ENCODE results near the gene GRIK3. TPM values are rescaled to one million over a fixed set of nuclear protein-coding genes. Genes with fewer than 3 reads are reported as not detected.

The GRIK3 gene
- total RNA-seq, 1 experiment from 2014 or later, result not detected

- DNase-seq (ENCODE audit: low read depth, low spot score), result no peak
- in situ Hi-C loops (cut with HindIII; ENCODE audit: low pct_unique_long_range_greater_than_20kb, low sequenced_read_pairs), result no loop called here
Measured at GRCh38 chr1:37031871-37032270, 2.4 kb downstream of the GRIK3 start.

- in situ Hi-C loops (cut with HindIII; ENCODE audit: low pct_unique_long_range_greater_than_20kb, low sequenced_read_pairs), result no loop called here
- no peak for DNase-seq (ENCODE audit: low read depth, low spot score)
Measured at GRCh38 chr1:37031429-37031828, 2.9 kb downstream of the GRIK3 start.

GRCh38 chr1:37028981-37029617, 5.2 kb downstream of the GRIK3 start:
- DNase-seq (ENCODE audit: low read depth, low spot score), result no peak
- in situ Hi-C loops (cut with HindIII; ENCODE audit: low pct_unique_long_range_greater_than_20kb, low sequenced_read_pairs), result no loop called here

- DNase-seq (ENCODE audit: low read depth, low spot score), result no peak
- in situ Hi-C loops (cut with HindIII; ENCODE audit: low pct_unique_long_range_greater_than_20kb, low sequenced_read_pairs), result no loop called here
Measured at GRCh38 chr1:37021502-37021901, 12.8 kb downstream of the GRIK3 start.

GRCh38 chr1:37020653-37021277, 13.6 kb downstream of the GRIK3 start:
- peak; percentile 13 for DNase-seq (ENCODE audit: low read depth, low spot score)

GRCh38 chr1:37018510-37018909, 15.8 kb downstream of the GRIK3 start:
- no peak for DNase-seq (ENCODE audit: low read depth, low spot score)
- in situ Hi-C loops (cut with HindIII; ENCODE audit: low pct_unique_long_range_greater_than_20kb, low sequenced_read_pairs), result no loop called here

More at GRCh38 chr1:37020653-37021277, 13.6 kb downstream of the GRIK3 start:
- in situ Hi-C loops (cut with HindIII; ENCODE audit: low pct_unique_long_range_greater_than_20kb, low sequenced_read_pairs), result no loop called here

- peak; percentile 32 for DNase-seq (ENCODE audit: low read depth, low spot score)
- in situ Hi-C loops (cut with HindIII; ENCODE audit: low pct_unique_long_range_greater_than_20kb, low sequenced_read_pairs), result no loop called here
Measured at GRCh38 chr1:37017720-37018119, 16.6 kb downstream of the GRIK3 start.

- in situ Hi-C loops (cut with HindIII; ENCODE audit: low pct_unique_long_range_greater_than_20kb, low sequenced_read_pairs), result no loop called here
Measured at GRCh38 chr1:37016121-37016520, 18.2 kb downstream of the GRIK3 start.

GRCh38 chr1:37015713-37016112, 18.6 kb downstream of the GRIK3 start:
- in situ Hi-C loops (cut with HindIII; ENCODE audit: low pct_unique_long_range_greater_than_20kb, low sequenced_read_pairs), result no loop called here
- DNase-seq (ENCODE audit: low read depth, low spot score), result no peak

More at GRCh38 chr1:37016121-37016520, 18.2 kb downstream of the GRIK3 start:
- DNase-seq (ENCODE audit: low read depth, low spot score), result no peak

GRCh38 chr1:37012226-37012625, 22.1 kb downstream of the GRIK3 start:
- no peak for DNase-seq (ENCODE audit: low read depth, low spot score)
- in situ Hi-C loops (cut with HindIII; ENCODE audit: low pct_unique_long_range_greater_than_20kb, low sequenced_read_pairs), result no loop called here

- in situ Hi-C loops (cut with HindIII; ENCODE audit: low pct_unique_long_range_greater_than_20kb, low sequenced_read_pairs), result no loop called here
- DNase-seq (ENCODE audit: low read depth, low spot score), result no peak
Measured at GRCh38 chr1:37010011-37010410, 24.3 kb downstream of the GRIK3 start.

- in situ Hi-C loops (cut with HindIII; ENCODE audit: low pct_unique_long_range_greater_than_20kb, low sequenced_read_pairs), result no loop called here
- DNase-seq (ENCODE audit: low read depth, low spot score), result no peak
Measured at GRCh38 chr1:37009521-37009920, 24.8 kb downstream of the GRIK3 start.

- in situ Hi-C loops (cut with HindIII; ENCODE audit: low pct_unique_long_range_greater_than_20kb, low sequenced_read_pairs), result no loop called here
- DNase-seq (ENCODE audit: low read depth, low spot score), result no peak
Measured at GRCh38 chr1:37006132-37006868, 28.0 kb downstream of the GRIK3 start.

GRCh38 chr1:37002898-37003297, 31.4 kb downstream of the GRIK3 start:
- DNase-seq (ENCODE audit: low read depth, low spot score), result peak; percentile 29
- in situ Hi-C loops (cut with HindIII; ENCODE audit: low pct_unique_long_range_greater_than_20kb, low sequenced_read_pairs), result no loop called here

GRCh38 chr1:37001703-37002102, 32.6 kb downstream of the GRIK3 start:
- DNase-seq (ENCODE audit: low read depth, low spot score), result no peak
- in situ Hi-C loops (cut with HindIII; ENCODE audit: low pct_unique_long_range_greater_than_20kb, low sequenced_read_pairs), result no loop called here

- in situ Hi-C loops (cut with HindIII; ENCODE audit: low pct_unique_long_range_greater_than_20kb, low sequenced_read_pairs), result no loop called here
- no peak for DNase-seq (ENCODE audit: low read depth, low spot score)
Measured at GRCh38 chr1:36996106-36996505, 38.2 kb downstream of the GRIK3 start.

GRCh38 chr1:36994868-36995267, 39.4 kb downstream of the GRIK3 start:
- in situ Hi-C loops (cut with HindIII; ENCODE audit: low pct_unique_long_range_greater_than_20kb, low sequenced_read_pairs), result no loop called here
- DNase-seq (ENCODE audit: low read depth, low spot score), result peak; percentile 20

- in situ Hi-C loops (cut with HindIII; ENCODE audit: low pct_unique_long_range_greater_than_20kb, low sequenced_read_pairs), result no loop called here
- no peak for DNase-seq (ENCODE audit: low read depth, low spot score)
Measured at GRCh38 chr1:36994294-36994693, 40.0 kb downstream of the GRIK3 start.
